ENCODE results near the gene NEU4. TPM values are rescaled to one million over a fixed set of nuclear protein-coding genes. Genes with fewer than 3 reads are reported as not detected.

Gene NEU4
- total RNA-seq, 1 experiment from 2014 or later: 0.70 TPM

DNA sequence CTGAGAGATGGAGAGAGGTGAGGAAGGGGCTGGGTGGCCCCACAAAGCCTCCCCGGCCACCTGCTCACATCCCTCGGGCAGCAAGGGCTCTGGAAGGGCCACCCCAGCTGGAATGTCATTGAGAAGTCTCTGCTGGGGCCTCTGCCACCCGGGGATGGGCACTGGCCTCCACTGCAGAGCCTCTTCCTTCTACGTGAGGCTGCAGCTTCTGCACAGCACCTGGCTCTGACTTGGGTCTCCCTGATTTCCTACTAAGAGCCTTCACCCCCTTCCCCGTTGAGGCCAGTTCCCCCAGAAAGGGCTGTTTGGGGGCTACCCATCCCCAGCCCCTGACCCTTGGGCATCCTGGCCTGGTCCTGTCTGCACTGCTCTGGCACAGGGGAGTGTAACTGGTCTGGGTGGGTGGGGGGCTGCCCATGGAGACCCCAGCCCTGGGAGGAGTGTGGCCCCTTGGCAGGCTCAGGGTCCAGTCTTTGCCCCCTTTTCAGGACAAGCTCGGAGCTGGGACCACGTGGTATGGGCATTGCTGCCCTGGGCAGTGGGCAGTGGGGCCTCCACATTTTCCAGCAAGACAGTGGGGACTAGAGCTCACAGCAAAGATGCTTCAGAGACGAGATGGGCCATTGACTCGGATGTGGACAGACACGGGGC lies 44.1 kb downstream of the NEU4 start:
- H2BK15ac ChIP-seq (ENCODE audit: low read depth, low read length): no peak overlapping the region
- H3K27me3 Mint-ChIP-seq (ENCODE audit: low read depth): peaks cover 3% of the 10 kb centered on the region
- no peak overlapping the region for H2BK20ac ChIP-seq (ENCODE audit: low read depth, low read length, poor library complexity, severe bottlenecking)
- H3K27ac ChIP-seq (ENCODE audit: insufficient read length, low read depth, low read length): no peak overlapping the region
- H3K9ac ChIP-seq (ENCODE audit: extremely low read depth, insufficient read length, low read length): no peak overlapping the region
- H3K36me3 Mint-ChIP-seq (ENCODE audit: insufficient read depth in 1 of 3, low read depth in 3 of 3): no peaks in the 10 kb centered on the region
- H3K23ac ChIP-seq (ENCODE audit: insufficient read length, low read depth, low read length): no peak overlapping the region
- no peaks in the 10 kb centered on the region for H3K4me1 ChIP-seq (ENCODE audit: insufficient read depth, low read length)
- H3K4me2 ChIP-seq (ENCODE audit: insufficient read depth, insufficient read length, low read length): no peak overlapping the region
- H3K79me1 ChIP-seq (ENCODE audit: insufficient read depth, low read depth, low read length, poor library complexity, severe bottlenecking): no peaks in the 10 kb centered on the region
- H4K91ac ChIP-seq (ENCODE audit: insufficient read length, low read depth, low read length): no peak overlapping the region
- H3K9me3 ChIP-seq (ENCODE audit: control insufficient read depth, low read depth, low read length): no peaks in the 10 kb centered on the region
- H2AFZ ChIP-seq (ENCODE audit: low read length): no peak overlapping the region
- no peak overlapping the region for H3T11ph ChIP-seq (ENCODE audit: low read length)
- no peak overlapping the region for H3K4ac ChIP-seq (ENCODE audit: low read depth, low read length)
- no peak for DNase-seq
- H3K18ac ChIP-seq (ENCODE audit: insufficient read length, low read depth, low read length): no peak overlapping the region
- H2BK12ac ChIP-seq (ENCODE audit: insufficient read length, low read depth, low read length): no peak overlapping the region
- no peaks in the 10 kb centered on the region for H3K9me3 Mint-ChIP-seq
- no peak overlapping the region for H4K8ac ChIP-seq (replicated peaks; ENCODE audit: insufficient read length, low read depth, low read length)
- no peaks in the 10 kb centered on the region for H3K4me1 Mint-ChIP-seq
- H3K79me2 ChIP-seq (ENCODE audit: insufficient read depth, low read length): no peaks in the 10 kb centered on the region
- H3K14ac ChIP-seq (ENCODE audit: insufficient read depth, low read length): no peak overlapping the region; the same call in 1 of the 2 replicates
- H3K23me2 ChIP-seq (ENCODE audit: insufficient read length, low read depth, low read length, poor library complexity, severe bottlenecking): no peaks in the 10 kb centered on the region
- no peak overlapping the region for H3K27ac Mint-ChIP-seq
- whole genome bisulfite sequencing (ENCODE audit: extremely low coverage, insufficient read length, low lambda C conversion rate): no CpG with 5 or more reads among the region's 10 CpGs
- no peaks in the 10 kb centered on the region for H4K20me1 ChIP-seq (ENCODE audit: control insufficient read depth, insufficient read depth, insufficient read length)
- H3K27me3 ChIP-seq (ENCODE audit: insufficient read depth, low read length): no peaks in the 10 kb centered on the region
- no peak overlapping the region for H3K56ac ChIP-seq (ENCODE audit: insufficient read length, low read depth, low read length)
- no peak overlapping the region for H3K4me3 Mint-ChIP-seq
- H4K5ac ChIP-seq (ENCODE audit: insufficient read length, low read depth, low read length): no peak overlapping the region
- no peak overlapping the region for H2BK120ac ChIP-seq (ENCODE audit: low read depth, low read length, poor library complexity, severe bottlenecking)
- no peak overlapping the region for H2BK5ac ChIP-seq (ENCODE audit: insufficient read length, low read length)
- no peak overlapping the region for H2AK5ac ChIP-seq (ENCODE audit: insufficient read length, low read length)
- TF ChIP-seq CTCF (conservative IDR thresholded peaks at IDR 0.05): no peak
